GM11168 (cell line): ENCODE measurements around the gene KRT36.

Experiments
- in situ Hi-C: fragments of 300-500 bp; cut with MboI; formaldehyde crosslinking; loops from one replicate; pipeline ENCODE4 v1.12.0; 2022; ENCODE audit warnings: low sequenced_read_pairs; ENCODE audit not compliant: unreplicated experiment

Gene KRT36

GRCh38 chr17:41522301-41523224, 32.9 kb upstream of the KRT36 start:
- in situ Hi-C loops: no loop called here

- in situ Hi-C loops: no loop called here
These were observed 32.0 kb upstream of the KRT36 start for GRCh38 chr17:41521574-41522261.

GRCh38 chr17:41520821-41521521, 31.3 kb upstream of the KRT36 start:
- in situ Hi-C loops: no loop called here

GRCh38 chr17:41519501-41520224, 30.0 kb upstream of the KRT36 start:
- in situ Hi-C loops: no loop called here

- in situ Hi-C loops: no loop called here
These were observed 29.2 kb upstream of the KRT36 start, which contains the start of gene KRT15 for GRCh38 chr17:41518789-41519449. Gene KRT15 (minus strand): TSS chr17:41518890. CDS start chr17:41518827, 63 bp downstream.

- in situ Hi-C loops: no loop called here
These were observed 28.3 kb upstream of the KRT36 start for GRCh38 chr17:41518031-41518430.

- in situ Hi-C loops: no loop called here
These were observed 27.1 kb upstream of the KRT36 start for GRCh38 chr17:41516830-41517283.

- in situ Hi-C loops: no loop called here
These were observed 26.6 kb upstream of the KRT36 start for GRCh38 chr17:41516147-41516829.

GRCh38 chr17:41513168-41513547, 23.4 kb upstream of the KRT36 start:
- in situ Hi-C loops: no loop called here

- in situ Hi-C loops: no loop called here
These were observed 22.9 kb upstream of the KRT36 start for GRCh38 chr17:41512546-41513167.

GRCh38 chr17:41511716-41512115, 22.0 kb upstream of the KRT36 start:
- in situ Hi-C loops: no loop called here

- in situ Hi-C loops: no loop called here
These were observed 21.4 kb upstream of the KRT36 start for GRCh38 chr17:41511116-41511515.

- in situ Hi-C loops: no loop called here
These were observed 20.7 kb upstream of the KRT36 start for GRCh38 chr17:41510251-41511065.

- in situ Hi-C loops: no loop called here
These were observed 17.7 kb upstream of the KRT36 start for GRCh38 chr17:41507315-41507880.

- in situ Hi-C loops: no loop called here
These were observed 16.4 kb upstream of the KRT36 start for GRCh38 chr17:41505809-41506767.
